ENCODE results near the gene SUGT1.
A peak's percentile ranks its signal among the peaks of the same experiment; 100 is the strongest.

SUGT1 gene

DNA sequence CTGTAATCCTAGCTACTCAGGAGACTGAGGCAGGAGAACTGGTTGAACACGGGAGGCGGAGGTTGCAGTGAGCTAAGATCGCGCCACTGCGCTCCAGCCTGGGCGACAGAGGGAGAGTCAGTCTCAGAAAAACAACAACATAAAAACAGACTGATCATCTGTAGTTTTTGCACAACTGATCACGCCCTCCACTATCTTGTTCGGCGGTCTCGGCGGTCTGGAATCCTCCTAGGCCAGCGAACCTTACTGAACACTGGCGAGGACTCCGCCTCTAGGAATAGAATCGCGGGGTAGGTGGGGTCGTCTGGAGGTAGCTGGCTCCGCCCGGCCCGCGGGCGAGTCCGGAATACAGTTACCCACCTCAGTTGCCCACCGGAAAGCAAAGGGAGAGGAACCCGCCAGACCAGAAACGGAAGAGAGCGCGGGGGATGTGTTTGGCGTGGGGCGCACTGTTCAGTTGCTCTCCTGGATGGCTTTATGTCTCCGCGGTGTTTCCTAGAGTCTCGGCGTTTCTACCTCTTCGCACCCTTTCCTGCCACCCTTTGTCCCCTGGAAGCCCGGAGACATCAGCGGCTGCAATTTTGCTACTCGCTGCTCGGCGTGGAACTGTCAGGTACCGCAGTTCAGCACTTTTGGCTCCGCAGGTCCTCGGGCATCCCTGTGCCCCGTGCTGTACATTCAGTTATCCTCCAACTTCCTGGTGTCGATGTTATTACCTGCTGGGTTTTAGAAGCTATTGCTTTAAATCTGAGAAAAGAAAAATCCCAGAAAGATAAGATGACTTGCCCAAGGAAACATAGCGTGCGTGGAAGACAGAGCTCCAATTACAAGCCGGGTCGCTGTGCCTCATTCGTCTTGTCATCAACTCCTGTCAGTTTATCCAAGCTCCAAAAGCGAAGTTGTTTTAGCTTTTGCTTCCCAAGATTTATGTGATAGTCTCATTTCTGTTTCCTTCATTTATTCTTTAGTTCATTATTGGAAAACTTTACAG, 35.3 kb upstream of the SUGT1 start (continued):
- TF ChIP-seq ZNF391 (tag by site-specific recombination; IDR thresholded peaks at IDR 0.05; ENCODE audit: borderline replicate concordance, low read depth) = no peak
- TF ChIP-seq ZBTB26 (tag by site-specific recombination; optimal IDR thresholded peaks at IDR 0.05) = peak; percentile 44
- no peak for TF ChIP-seq ZNF707 (tag by site-specific recombination; IDR thresholded peaks at IDR 0.05)
- no peak for TF ChIP-seq ZNF626 (tag by site-specific recombination; IDR thresholded peaks at IDR 0.05)
- no peak for TF ChIP-seq ZFP3 (tag by site-specific recombination; IDR thresholded peaks at IDR 0.05; ENCODE audit: low read depth)
- TF ChIP-seq PATZ1 (tag by site-specific recombination; IDR thresholded peaks at IDR 0.05) = 0 out of 2 replicates have a peak, but pooled peaks have one; percentile 30
- peak; percentile 45; the same call in 1 of the 2 replicates for TF ChIP-seq ZNF76 (tag by site-specific recombination; IDR thresholded peaks at IDR 0.05; ENCODE audit: borderline replicate concordance, low read depth)
- no peak for TF ChIP-seq ZNF302 (tag by site-specific recombination; IDR thresholded peaks at IDR 0.05; ENCODE audit: low read depth)
- TF ChIP-seq ZNF37A (tag by site-specific recombination; IDR thresholded peaks at IDR 0.05) = no peak
- TF ChIP-seq, protein P1, sequence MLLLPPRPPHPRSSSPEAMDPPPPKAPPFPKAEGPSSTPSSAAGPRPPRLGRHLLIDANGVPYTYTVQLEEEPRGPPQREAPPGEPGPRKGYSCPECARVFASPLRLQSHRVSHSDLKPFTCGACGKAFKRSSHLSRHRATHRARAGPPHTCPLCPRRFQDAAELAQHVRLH (tag by site-specific recombination; IDR thresholded peaks at IDR 0.05) = peak; percentile 93
- TF ChIP-seq, protein P2, sequence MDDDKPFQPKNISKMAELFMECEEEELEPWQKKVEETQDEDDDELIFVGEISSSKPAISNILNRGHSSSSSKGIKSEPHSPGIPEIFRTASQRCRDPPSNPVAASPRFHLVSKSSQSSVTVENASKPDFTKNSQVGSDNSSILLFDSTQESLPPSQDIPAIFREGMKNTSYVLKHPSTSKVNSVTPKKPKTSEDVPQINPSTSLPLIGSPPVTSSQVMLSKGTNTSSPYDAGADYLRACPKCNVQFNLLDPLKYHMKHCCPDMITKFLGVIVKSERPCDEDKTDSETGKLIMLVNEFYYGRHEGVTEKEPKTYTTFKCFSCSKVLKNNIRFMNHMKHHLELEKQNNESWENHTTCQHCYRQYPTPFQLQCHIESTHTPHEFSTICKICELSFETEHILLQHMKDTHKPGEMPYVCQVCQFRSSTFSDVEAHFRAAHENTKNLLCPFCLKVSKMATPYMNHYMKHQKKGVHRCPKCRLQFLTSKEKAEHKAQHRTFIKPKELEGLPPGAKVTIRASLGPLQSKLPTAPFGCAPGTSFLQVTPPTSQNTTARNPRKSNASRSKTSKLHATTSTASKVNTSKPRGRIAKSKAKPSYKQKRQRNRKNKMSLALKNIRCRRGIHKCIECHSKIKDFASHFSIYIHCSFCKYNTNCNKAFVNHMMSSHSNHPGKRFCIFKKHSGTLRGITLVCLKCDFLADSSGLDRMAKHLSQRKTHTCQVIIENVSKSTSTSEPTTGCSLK (tag by site-specific recombination; IDR thresholded peaks at IDR 0.05) = no peak
- 0 out of 2 replicates have a peak, but pooled peaks have one; percentile 11 for TF ChIP-seq ZSCAN4 (tag by site-specific recombination; IDR thresholded peaks at IDR 0.05)
- TF ChIP-seq ZNF138 (tag by site-specific recombination; IDR thresholded peaks at IDR 0.05; ENCODE audit: borderline replicate concordance) = no peak
- TF ChIP-seq, protein P3, sequence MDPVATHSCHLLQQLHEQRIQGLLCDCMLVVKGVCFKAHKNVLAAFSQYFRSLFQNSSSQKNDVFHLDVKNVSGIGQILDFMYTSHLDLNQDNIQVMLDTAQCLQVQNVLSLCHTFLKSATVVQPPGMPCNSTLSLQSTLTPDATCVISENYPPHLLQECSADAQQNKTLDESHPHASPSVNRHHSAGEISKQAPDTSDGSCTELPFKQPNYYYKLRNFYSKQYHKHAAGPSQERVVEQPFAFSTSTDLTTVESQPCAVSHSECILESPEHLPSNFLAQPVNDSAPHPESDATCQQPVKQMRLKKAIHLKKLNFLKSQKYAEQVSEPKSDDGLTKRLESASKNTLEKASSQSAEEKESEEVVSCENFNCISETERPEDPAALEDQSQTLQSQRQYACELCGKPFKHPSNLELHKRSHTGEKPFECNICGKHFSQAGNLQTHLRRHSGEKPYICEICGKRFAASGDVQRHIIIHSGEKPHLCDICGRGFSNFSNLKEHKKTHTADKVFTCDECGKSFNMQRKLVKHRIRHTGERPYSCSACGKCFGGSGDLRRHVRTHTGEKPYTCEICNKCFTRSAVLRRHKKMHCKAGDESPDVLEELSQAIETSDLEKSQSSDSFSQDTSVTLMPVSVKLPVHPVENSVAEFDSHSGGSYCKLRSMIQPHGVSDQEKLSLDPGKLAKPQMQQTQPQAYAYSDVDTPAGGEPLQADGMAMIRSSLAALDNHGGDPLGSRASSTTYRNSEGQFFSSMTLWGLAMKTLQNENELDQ (tag by site-specific recombination; IDR thresholded peaks at IDR 0.05; ENCODE audit: low read depth) = no peak
- no peak for TF ChIP-seq ZNF10 (tag by site-specific recombination; IDR thresholded peaks at IDR 0.05)
- TF ChIP-seq ZNF785 (tag by site-specific recombination; IDR thresholded peaks at IDR 0.05) = no peak
- no peak for TF ChIP-seq ZNF654 (tag by site-specific recombination; IDR thresholded peaks at IDR 0.05; ENCODE audit: low read depth)
- no peak for TF ChIP-seq ZSCAN18 (tag by site-specific recombination; IDR thresholded peaks at IDR 0.05)
- no peak for TF ChIP-seq ZNF518A (tag by site-specific recombination; conservative IDR thresholded peaks at IDR 0.05; ENCODE audit: low read depth)
- TF ChIP-seq KLF7 (tag by site-specific recombination; IDR thresholded peaks at IDR 0.05; ENCODE audit: borderline replicate concordance) = peak; percentile 89

All from HEK293 (cell line).